Measurements from ENCODE around the gene PACS1. TPM values are rescaled to one million over a fixed set of nuclear protein-coding genes. Genes with fewer than 3 reads are reported as not detected.

PACS1 gene
- total and polyA plus RNA-seq, 2 donors (not counting 1 experiment from before 2014, with no cell fraction given), result 131 to 303 TPM

- no peak for TF ChIP-seq EZH2 (IDR thresholded peaks at IDR 0.05; ENCODE audit: borderline replicate concordance, insufficient read depth, low read depth, low read length, poor library complexity, severe bottlenecking)
- TF ChIP-seq CTCF (IDR thresholded peaks at IDR 0.05), result peak; percentile 32
- no peak overlapping the region for H3K9ac ChIP-seq (ENCODE audit: low read length)
- no peak for ATAC-seq (ENCODE audit: low read depth)
- H3K27me3 ChIP-seq (replicated peaks in 1 of 4; ENCODE audit: control extremely low read depth in 1 of 4, control insufficient read depth in 3 of 4, insufficient read depth in 4 of 4, low read length in 3 of 4), result no peaks in the 10 kb centered on the region
- ChIA-PET POLR2A (no interaction called here), CTCF (no interaction called here)
- H3K4me2 ChIP-seq (replicated peaks; ENCODE audit: low read depth, low read length, poor library complexity, severe bottlenecking), result no peak overlapping the region
- no peak overlapping the region for H3K4me3 Mint-ChIP-seq
- peak; percentile 47 for DNase-seq
- H3K4me3 ChIP-seq (ENCODE audit: control extremely low read depth in 1 of 5, extremely low read depth in 1 of 5, insufficient read depth in 1 of 5, low read depth in 2 of 5, low read length in 4 of 5), result no peak overlapping the region
- no peaks in the 10 kb centered on the region for H3K9me3 Mint-ChIP-seq (ENCODE audit: insufficient read depth)
- no peak overlapping the region for H3K27ac ChIP-seq (ENCODE audit: low read length in 2 of 2)
- H3K27me3 Mint-ChIP-seq, result no peaks in the 10 kb centered on the region
- intact Hi-C loops (cut with micrococcal nuclease), result loop anchor here (5.0 kb wide), 2 partner anchors 408 to 553 kb away; partner anchors contain the start of genes CFL1 and KAT5
- H3K4me1 ChIP-seq (ENCODE audit: control insufficient read depth in 2 of 2, insufficient read depth in 2 of 2, low read length in 2 of 2), result peaks cover 14 to 25% of the 10 kb centered on the region in 2 donors
- peaks cover 3% of the 10 kb centered on the region for H4K20me1 ChIP-seq (ENCODE audit: control insufficient read depth, insufficient read depth, low read length, poor library complexity, severe bottlenecking)
- H3K9me3 ChIP-seq (ENCODE audit: control extremely low read depth in 1 of 3, control insufficient read depth in 2 of 3, insufficient read depth in 1 of 3, low read length in 2 of 3), result no peaks in the 10 kb centered on the region
- peaks cover 21% of the 10 kb centered on the region for H3K4me1 Mint-ChIP-seq
- 84% methylated on average over 5 of the region's 12 CpGs for WGBS (ENCODE audit: insufficient coverage)
- no peak overlapping the region for H2AFZ ChIP-seq (ENCODE audit: insufficient read depth, low read depth, low read length, poor library complexity, severe bottlenecking)
- peaks cover 0 to 47% of the 10 kb centered on the region in 2 experiments for H3K36me3 ChIP-seq (replicated peaks in 1 of 2; ENCODE audit: control extremely low read depth in 1 of 2, control insufficient read depth in 1 of 2, extremely low read depth in 1 of 2, insufficient read depth in 2 of 2, low read length in 1 of 2)
- peaks cover 15% of the 10 kb centered on the region for H3K79me2 ChIP-seq (ENCODE audit: control insufficient read depth, insufficient read depth, low read length)
- no peak overlapping the region for H3K27ac Mint-ChIP-seq
Measured at GRCh38 chr11:66264914-66265313, 194.8 kb downstream of the PACS1 start.

GRCh38 chr11:66265531-66266377 is 195.7 kb downstream of the PACS1 start:
- intact Hi-C loops (cut with micrococcal nuclease), result loop anchor here (5.0 kb wide), 2 partner anchors 408 to 553 kb away; partner anchors contain the start of genes CFL1 and KAT5
- H3K36me3 ChIP-seq (replicated peaks in 1 of 2; ENCODE audit: control extremely low read depth in 1 of 2, control insufficient read depth in 1 of 2, extremely low read depth in 1 of 2, insufficient read depth in 2 of 2, low read length in 1 of 2), result peaks cover 0 to 45% of the 10 kb centered on the region in 2 experiments
- no peak overlapping the region for H3K4me2 ChIP-seq (replicated peaks; ENCODE audit: low read depth, low read length, poor library complexity, severe bottlenecking)
- H3K27me3 ChIP-seq (replicated peaks in 1 of 4; ENCODE audit: control extremely low read depth in 1 of 4, control insufficient read depth in 3 of 4, insufficient read depth in 4 of 4, low read length in 3 of 4), result no peaks in the 10 kb centered on the region
- no peak overlapping the region for H2AFZ ChIP-seq (ENCODE audit: insufficient read depth, low read depth, low read length, poor library complexity, severe bottlenecking)
- 98% methylated on average over 19 of the region's 26 CpGs for WGBS (ENCODE audit: insufficient coverage)
- peaks cover 24% of the 10 kb centered on the region for H3K79me2 ChIP-seq (ENCODE audit: control insufficient read depth, insufficient read depth, low read length)
- peaks cover 14 to 27% of the 10 kb centered on the region in 2 donors for H3K4me1 ChIP-seq (ENCODE audit: control insufficient read depth in 2 of 2, insufficient read depth in 2 of 2, low read length in 2 of 2)
- TF ChIP-seq EZH2 (IDR thresholded peaks at IDR 0.05; ENCODE audit: borderline replicate concordance, insufficient read depth, low read depth, low read length, poor library complexity, severe bottlenecking) (no peak), CTCF (IDR thresholded peaks at IDR 0.05) (no peak)
- no peaks in the 10 kb centered on the region for H3K9me3 Mint-ChIP-seq (ENCODE audit: insufficient read depth)
- no peaks in the 10 kb centered on the region for H3K9me3 ChIP-seq (ENCODE audit: control extremely low read depth in 1 of 3, control insufficient read depth in 2 of 3, insufficient read depth in 1 of 3, low read length in 2 of 3)
- H3K4me3 ChIP-seq (ENCODE audit: control extremely low read depth in 1 of 5, extremely low read depth in 1 of 5, insufficient read depth in 1 of 5, low read depth in 2 of 5, low read length in 4 of 5), result no peak overlapping the region
- peaks cover 12% of the 10 kb centered on the region for H4K20me1 ChIP-seq (ENCODE audit: control insufficient read depth, insufficient read depth, low read length, poor library complexity, severe bottlenecking)
- peaks cover 26% of the 10 kb centered on the region for H3K4me1 Mint-ChIP-seq
- H3K9ac ChIP-seq (ENCODE audit: low read length), result no peak overlapping the region
- H3K4me3 Mint-ChIP-seq, result no peak overlapping the region
- H3K27ac Mint-ChIP-seq, result no peak overlapping the region
- DNase-seq, result no peak
- H3K27ac ChIP-seq (ENCODE audit: low read length in 2 of 2), result no peak overlapping the region
- no peaks in the 10 kb centered on the region for H3K27me3 Mint-ChIP-seq
- ChIA-PET POLR2A (interaction anchor here (1.0 kb wide), 1 partner anchor 12 kb away, joined by 8 read pairs; no protein-coding TSS in a partner anchor), CTCF (interaction anchor here (1.1 kb wide), 1 partner anchor 46 kb away, joined by 4 read pairs; no protein-coding TSS in a partner anchor)
- no peak for ATAC-seq (ENCODE audit: low read depth)
